Smooth muscle cell (in vitro differentiated cells): ENCODE data around the gene CIROP. TPM values are rescaled to one million over a fixed set of nuclear protein-coding genes. Genes with fewer than 3 reads are reported as not detected.

ENCODE experiments used
- DNase-seq: peaks from one replicate; lab custom pipeline; 2025; ENCODE audit not compliant: unreplicated experiment; lab: John Stamatoyannopoulos, UW
- H2AFZ ChIP-seq: fragments of 200-600 bp; sonication (generic); 2 replicates; pipeline ENCODE4 v1.6.0; 2016; ENCODE audit warnings: antibody characterized with exemption, low read depth, mild to moderate bottlenecking
- H3F3A ChIP-seq: fragments of 200-600 bp; sonication (generic); 2 replicates; pipeline ENCODE4 v1.6.0; 2017; ENCODE audit warnings: antibody characterized with exemption, low read depth
- H3K27ac ChIP-seq: fragments of 200-600 bp; sonication (generic); 2 replicates; pipeline ENCODE4 v1.5.1; 2016; ENCODE audit warnings: low read depth, mild to moderate bottlenecking
- H3K27me3 ChIP-seq: fragments of 200-600 bp; sonication (generic); 2 replicates; pipeline ENCODE4 v1.6.1; 2016; ENCODE audit warnings: low read depth, mild to moderate bottlenecking
- H3K36me3 ChIP-seq: fragments of 200-600 bp; sonication (generic); 2 replicates; pipeline ENCODE4 v1.5.1; 2016; ENCODE audit warnings: low read depth
- H3K4me1 ChIP-seq: fragments of 200-600 bp; sonication (generic); 2 replicates; pipeline ENCODE4 v1.5.1; 2016; ENCODE audit warnings: low read depth
- H3K4me2 ChIP-seq: fragments of 200-600 bp; sonication (generic); 2 replicates; pipeline ENCODE4 v1.6.0; 2016; ENCODE audit warnings: mild to moderate bottlenecking
- H3K4me3 ChIP-seq: fragments of 200-600 bp; sonication (generic); 2 replicates; pipeline ENCODE4 v1.5.1; 2016; ENCODE audit warnings: mild to moderate bottlenecking
- H3K79me2 ChIP-seq: fragments of 200-600 bp; sonication (generic); 2 replicates; pipeline ENCODE4 v1.6.0; 2016; ENCODE audit warnings: low read depth, mild to moderate bottlenecking
- H3K9ac ChIP-seq: fragments of 200-600 bp; sonication (generic); 2 replicates; pipeline ENCODE4 v1.6.0; 2016; ENCODE audit warnings: low read depth
- H3K9me3 ChIP-seq: fragments of 200-600 bp; sonication (generic); replicated peaks from 2 replicates; pipeline ENCODE4 v1.5.1; 2016; ENCODE audit warnings: low read depth
- H4K20me1 ChIP-seq: fragments of 200-600 bp; sonication (generic); 2 replicates; pipeline ENCODE4 v1.6.0; 2016; ENCODE audit warnings: low read depth
- WGBS: methylation state at CpG from one replicate; pipeline ENCODE4 v1.1.7; 2016; ENCODE audit warnings: low lambda C conversion rate; 5-methylcytosine and 5-hydroxymethylcytosine counted together
- polyA plus RNA-seq: library from polyadenylated mRNA; unstranded; fragments of >200 nt; fragmentation: Nextera tagmentation; extraction: Ambion mirVana; gene quantifications from 2 replicates; pipeline ENCODE4 v1.2.1, GENCODE V29; 2016
- total RNA-seq: library from RNA; depleted of rRNA; stranded (reverse); fragments of >200 nt; gene quantifications from 2 replicates; pipeline ENCODE4 v1.2.3, GENCODE V29; 2014
- TF ChIP-seq, protein P1 (sequence below): fragments of 200-600 bp; sonication (generic); IDR thresholded peaks from 2 replicates; pipeline ENCODE4 v1.5.1; 2017; ENCODE audit warnings: borderline replicate concordance, mild to moderate bottlenecking, antibody characterized with exemption; ENCODE audit not compliant: insufficient read depth, poor library complexity, severe bottlenecking

CIROP gene
- total and polyA plus RNA-seq, 2 experiments from 2014 or later: not detected

DNA sequence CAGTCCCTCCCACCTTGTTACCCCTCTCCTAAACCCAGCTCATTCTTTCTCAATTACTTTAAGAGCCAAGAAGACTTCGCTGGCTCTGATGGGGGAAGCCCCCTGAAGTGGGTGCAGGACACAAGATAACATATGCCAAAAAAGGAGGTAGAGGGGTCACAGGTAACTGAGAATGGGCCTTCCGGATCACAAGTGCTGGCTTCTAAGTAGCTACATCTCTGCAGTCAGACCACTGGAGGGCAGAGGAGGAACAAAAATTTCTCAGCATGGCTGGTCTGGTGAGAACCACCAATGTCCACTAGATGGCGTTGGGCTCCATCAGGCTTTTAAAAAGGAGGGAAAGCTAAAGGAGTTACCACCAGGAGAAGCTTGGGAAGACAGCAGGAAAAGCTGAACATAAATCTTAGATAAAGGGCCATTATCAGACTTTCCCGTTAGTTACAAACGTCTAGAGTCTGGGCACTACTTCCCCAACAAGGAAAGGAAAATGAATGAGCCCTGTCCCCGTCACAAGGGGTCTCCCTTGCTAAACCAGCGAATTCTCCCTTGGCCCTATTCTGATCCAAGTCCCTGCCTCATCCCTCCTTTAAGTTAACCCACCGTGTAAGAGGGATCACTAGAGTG lies 35.9 kb downstream of the CIROP start:
- H3K9ac ChIP-seq: no peak overlapping the region
- H3K4me2 ChIP-seq: peak overlapping the region; percentile 50
- WGBS: 26% methylated on average over 8 of the region's 8 CpGs
- H3K27me3 ChIP-seq: no peaks in the 10 kb centered on the region
- peaks cover 7% of the 10 kb centered on the region for H3K36me3 ChIP-seq
- H3K4me1 ChIP-seq: peaks cover 26% of the 10 kb centered on the region
- H3K9me3 ChIP-seq: no peaks in the 10 kb centered on the region
- H4K20me1 ChIP-seq: peaks cover 59% of the 10 kb centered on the region
- peaks cover 40% of the 10 kb centered on the region for H3F3A ChIP-seq
- no peak overlapping the region for H2AFZ ChIP-seq
- H3K27ac ChIP-seq: peak overlapping the region; percentile 52
- TF ChIP-seq, protein P1, sequence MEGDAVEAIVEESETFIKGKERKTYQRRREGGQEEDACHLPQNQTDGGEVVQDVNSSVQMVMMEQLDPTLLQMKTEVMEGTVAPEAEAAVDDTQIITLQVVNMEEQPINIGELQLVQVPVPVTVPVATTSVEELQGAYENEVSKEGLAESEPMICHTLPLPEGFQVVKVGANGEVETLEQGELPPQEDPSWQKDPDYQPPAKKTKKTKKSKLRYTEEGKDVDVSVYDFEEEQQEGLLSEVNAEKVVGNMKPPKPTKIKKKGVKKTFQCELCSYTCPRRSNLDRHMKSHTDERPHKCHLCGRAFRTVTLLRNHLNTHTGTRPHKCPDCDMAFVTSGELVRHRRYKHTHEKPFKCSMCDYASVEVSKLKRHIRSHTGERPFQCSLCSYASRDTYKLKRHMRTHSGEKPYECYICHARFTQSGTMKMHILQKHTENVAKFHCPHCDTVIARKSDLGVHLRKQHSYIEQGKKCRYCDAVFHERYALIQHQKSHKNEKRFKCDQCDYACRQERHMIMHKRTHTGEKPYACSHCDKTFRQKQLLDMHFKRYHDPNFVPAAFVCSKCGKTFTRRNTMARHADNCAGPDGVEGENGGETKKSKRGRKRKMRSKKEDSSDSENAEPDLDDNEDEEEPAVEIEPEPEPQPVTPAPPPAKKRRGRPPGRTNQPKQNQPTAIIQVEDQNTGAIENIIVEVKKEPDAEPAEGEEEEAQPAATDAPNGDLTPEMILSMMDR: peak; percentile 95
- H3K79me2 ChIP-seq: peaks cover 62% of the 10 kb centered on the region
- DNase-seq: no peak
- no peak overlapping the region for H3K4me3 ChIP-seq

GRCh38 chr14:23067847-23068788 lies 36.7 kb downstream of the CIROP start:
- H3K9ac ChIP-seq: no peak overlapping the region
- TF ChIP-seq, protein P1: no peak
- peak overlapping the region; percentile 50 for H3K4me2 ChIP-seq
- no peak overlapping the region for H3K27ac ChIP-seq
- DNase-seq: no peak
- H3K9me3 ChIP-seq: no peaks in the 10 kb centered on the region
- H2AFZ ChIP-seq: no peak overlapping the region
- H3K79me2 ChIP-seq: peaks cover 58% of the 10 kb centered on the region
- 92% methylated on average over 14 of the region's 14 CpGs for WGBS
- peaks cover 44% of the 10 kb centered on the region for H3F3A ChIP-seq
- H3K36me3 ChIP-seq: peaks cover 7% of the 10 kb centered on the region
- no peak overlapping the region for H3K4me3 ChIP-seq
- peaks cover 66% of the 10 kb centered on the region for H4K20me1 ChIP-seq
- H3K27me3 ChIP-seq: no peaks in the 10 kb centered on the region
- H3K4me1 ChIP-seq: peaks cover 26% of the 10 kb centered on the region

GRCh38 chr14:23066855-23067744 lies 37.7 kb downstream of the CIROP start:
- H3K4me3 ChIP-seq: no peak overlapping the region
- no peaks in the 10 kb centered on the region for H3K27me3 ChIP-seq
- TF ChIP-seq, protein P1: no peak
- peaks cover 7% of the 10 kb centered on the region for H3K36me3 ChIP-seq
- no peak overlapping the region for H3K27ac ChIP-seq
- no peak overlapping the region for H2AFZ ChIP-seq
- H3K4me1 ChIP-seq: peaks cover 22% of the 10 kb centered on the region
- H3K4me2 ChIP-seq: no peak overlapping the region
- peaks cover 54% of the 10 kb centered on the region for H3K79me2 ChIP-seq
- WGBS: 96% methylated on average over 21 of the region's 23 CpGs
- no peak overlapping the region for H3K9ac ChIP-seq
- H4K20me1 ChIP-seq: peaks cover 73% of the 10 kb centered on the region
- H3K9me3 ChIP-seq: no peaks in the 10 kb centered on the region
- DNase-seq: no peak
- peaks cover 52% of the 10 kb centered on the region for H3F3A ChIP-seq
